Glutamatergic neuron (in vitro differentiated cells): ENCODE results near the gene NRXN3. TPM values are rescaled to one million over a fixed set of nuclear protein-coding genes. Genes with fewer than 3 reads are reported as not detected.

Source experiments
- DNase-seq: peaks from one replicate; pipeline ENCODE4 v3.0.0; 2022
- H3K27ac Mint-ChIP-seq: one replicate; pipeline ENCODE4 v1.8.0; 2020; ENCODE audit warnings: mild to moderate bottlenecking, mixed read lengths, inconsistent platforms; ENCODE audit not compliant: unreplicated experiment
- H3K27me3 Mint-ChIP-seq: one replicate; pipeline ENCODE4 v1.8.0; 2020; ENCODE audit warnings: mild to moderate bottlenecking, moderate library complexity, mixed read lengths, inconsistent platforms; ENCODE audit not compliant: unreplicated experiment
- H3K36me3 Mint-ChIP-seq: one replicate; pipeline ENCODE4 v1.8.0; 2020; ENCODE audit warnings: mild to moderate bottlenecking, mixed read lengths, inconsistent platforms; ENCODE audit not compliant: unreplicated experiment
- H3K4me1 Mint-ChIP-seq: one replicate; pipeline ENCODE4 v1.8.0; 2020; ENCODE audit warnings: mild to moderate bottlenecking, low read depth, mixed read lengths, inconsistent platforms; ENCODE audit not compliant: unreplicated experiment
- H3K4me3 Mint-ChIP-seq: one replicate; pipeline ENCODE4 v1.8.0; 2020; ENCODE audit warnings: mild to moderate bottlenecking, mixed read lengths, inconsistent platforms; ENCODE audit not compliant: unreplicated experiment
- H3K9me3 Mint-ChIP-seq: one replicate; pipeline ENCODE4 v1.8.0; 2020; ENCODE audit warnings: mild to moderate bottlenecking, moderate library complexity, mixed read lengths, inconsistent platforms; ENCODE audit not compliant: unreplicated experiment
- CTCF ChIP-seq: fragments of 200-600 bp; sonication (generic); IDR thresholded peaks from one replicate; pipeline ENCODE4 v1.5.0; 2021; ENCODE audit not compliant: partially characterized antibody, unreplicated experiment
- total RNA-seq: library from RNA; stranded (reverse); fragmentation: NEBNext Ultra II Directional; extraction: Animal tissue kit (Norgen Biotek cat#: 25700); gene quantifications from one replicate; pipeline ENCODE4 v1.2.1, GENCODE V29; 2021; ENCODE audit not compliant: unreplicated experiment

NRXN3 gene
- total RNA-seq, 1 donor from 2014 or later, result 1.2 TPM

- H3K27ac Mint-ChIP-seq, result peak overlapping the region; percentile 28
- no peaks in the 10 kb centered on the region for H3K9me3 Mint-ChIP-seq
- no peak overlapping the region for H3K4me3 Mint-ChIP-seq
- H3K4me1 Mint-ChIP-seq, result peaks cover 4% of the 10 kb centered on the region
- DNase-seq, result no peak
- TF ChIP-seq CTCF, result no peak
- H3K27me3 Mint-ChIP-seq, result no peaks in the 10 kb centered on the region
- no peaks in the 10 kb centered on the region for H3K36me3 Mint-ChIP-seq
Observed at GRCh38 chr14:79137045-79137430, 966.9 kb downstream of the NRXN3 start.

GRCh38 chr14:79137836-79138235 is 967.7 kb downstream of the NRXN3 start:
- no peak for TF ChIP-seq CTCF
- no peak for DNase-seq
- Mint-ChIP-seq H3K9me3 (no peaks in the 10 kb centered on the region), H3K4me1 (peaks cover 4% of the 10 kb centered on the region), H3K27ac (no peak overlapping the region), H3K36me3 (no peaks in the 10 kb centered on the region), H3K27me3 (no peaks in the 10 kb centered on the region), H3K4me3 (no peak overlapping the region)

GRCh38 chr14:79144896-79145295 is 974.7 kb downstream of the NRXN3 start:
- Mint-ChIP-seq H3K27me3 (no peaks in the 10 kb centered on the region), H3K27ac (no peak overlapping the region), H3K4me3 (no peak overlapping the region), H3K4me1 (no peaks in the 10 kb centered on the region), H3K36me3 (no peaks in the 10 kb centered on the region), H3K9me3 (no peaks in the 10 kb centered on the region)
- TF ChIP-seq CTCF, result no peak
- DNase-seq, result no peak

GRCh38 chr14:79150226-79150625 is 980.1 kb downstream of the NRXN3 start:
- Mint-ChIP-seq H3K4me1 (no peaks in the 10 kb centered on the region), H3K27me3 (no peaks in the 10 kb centered on the region), H3K9me3 (no peaks in the 10 kb centered on the region), H3K36me3 (no peaks in the 10 kb centered on the region), H3K27ac (no peak overlapping the region), H3K4me3 (no peak overlapping the region)
- TF ChIP-seq CTCF, result no peak
- DNase-seq, result no peak

- DNase-seq, result no peak
- Mint-ChIP-seq H3K27me3 (no peaks in the 10 kb centered on the region), H3K4me3 (no peak overlapping the region), H3K9me3 (no peaks in the 10 kb centered on the region), H3K4me1 (no peaks in the 10 kb centered on the region), H3K27ac (no peak overlapping the region), H3K36me3 (no peaks in the 10 kb centered on the region)
- no peak for TF ChIP-seq CTCF
Observed at GRCh38 chr14:79157369-79157768, 987.2 kb downstream of the NRXN3 start.
